ENCODE results near the gene SRRM3.
"Not testable (repeated sequence)": the region's sequence is repeated elsewhere in the genome, so short reads cannot be mapped to it uniquely, and the experiment has no call there.

GRCh38 chr7:76290847-76291350, 89.2 kb downstream of the SRRM3 start:
- not testable (repeated sequence) for TF ChIP-seq YY1 (IDR thresholded peaks at IDR 0.05; ENCODE audit: extremely low read depth, insufficient replicate concordance, low read depth, low read length); POLR2A (IDR thresholded peaks at IDR 0.05; ENCODE audit: borderline replicate concordance, extremely low read depth, insufficient read depth, insufficient read length); POLR2AphosphoS5 (IDR thresholded peaks at IDR 0.05; ENCODE audit: low read depth, low read length); SRF (IDR thresholded peaks at IDR 0.05; ENCODE audit: low read depth); EZH2phosphoT487 (IDR thresholded peaks at IDR 0.05; ENCODE audit: borderline replicate concordance); EZH2 (IDR thresholded peaks at IDR 0.05); ZNF274 (IDR thresholded peaks at IDR 0.05; ENCODE audit: low read depth, low read length); TCF7L2 (IDR thresholded peaks at IDR 0.05; ENCODE audit: borderline replicate concordance, extremely low read depth, insufficient read depth, insufficient read length)
- TF ChIP-seq, protein P1, sequence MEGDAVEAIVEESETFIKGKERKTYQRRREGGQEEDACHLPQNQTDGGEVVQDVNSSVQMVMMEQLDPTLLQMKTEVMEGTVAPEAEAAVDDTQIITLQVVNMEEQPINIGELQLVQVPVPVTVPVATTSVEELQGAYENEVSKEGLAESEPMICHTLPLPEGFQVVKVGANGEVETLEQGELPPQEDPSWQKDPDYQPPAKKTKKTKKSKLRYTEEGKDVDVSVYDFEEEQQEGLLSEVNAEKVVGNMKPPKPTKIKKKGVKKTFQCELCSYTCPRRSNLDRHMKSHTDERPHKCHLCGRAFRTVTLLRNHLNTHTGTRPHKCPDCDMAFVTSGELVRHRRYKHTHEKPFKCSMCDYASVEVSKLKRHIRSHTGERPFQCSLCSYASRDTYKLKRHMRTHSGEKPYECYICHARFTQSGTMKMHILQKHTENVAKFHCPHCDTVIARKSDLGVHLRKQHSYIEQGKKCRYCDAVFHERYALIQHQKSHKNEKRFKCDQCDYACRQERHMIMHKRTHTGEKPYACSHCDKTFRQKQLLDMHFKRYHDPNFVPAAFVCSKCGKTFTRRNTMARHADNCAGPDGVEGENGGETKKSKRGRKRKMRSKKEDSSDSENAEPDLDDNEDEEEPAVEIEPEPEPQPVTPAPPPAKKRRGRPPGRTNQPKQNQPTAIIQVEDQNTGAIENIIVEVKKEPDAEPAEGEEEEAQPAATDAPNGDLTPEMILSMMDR (IDR thresholded peaks at IDR 0.05 in 2 of 3, conservative IDR thresholded peaks at IDR 0.05 in 1 of 3; ENCODE audit: borderline replicate concordance in 1 of 3, insufficient read depth in 1 of 3, low read depth in 2 of 3, low read length in 2 of 3): not testable (repeated sequence)

Measured in HCT116 (cell line).